Activated CD4-positive, alpha-beta T cell treated with anti-CD3 and anti-CD28 coated beads, Interleukin-2, amount 50 U/mL, for 16 hours (primary cell): Measurements from ENCODE around the gene TMTC2.

Experiments
- DNase-seq: peaks from one replicate; pipeline ENCODE4 v3.0.0-alpha.2; 2020

Gene TMTC2

DNA sequence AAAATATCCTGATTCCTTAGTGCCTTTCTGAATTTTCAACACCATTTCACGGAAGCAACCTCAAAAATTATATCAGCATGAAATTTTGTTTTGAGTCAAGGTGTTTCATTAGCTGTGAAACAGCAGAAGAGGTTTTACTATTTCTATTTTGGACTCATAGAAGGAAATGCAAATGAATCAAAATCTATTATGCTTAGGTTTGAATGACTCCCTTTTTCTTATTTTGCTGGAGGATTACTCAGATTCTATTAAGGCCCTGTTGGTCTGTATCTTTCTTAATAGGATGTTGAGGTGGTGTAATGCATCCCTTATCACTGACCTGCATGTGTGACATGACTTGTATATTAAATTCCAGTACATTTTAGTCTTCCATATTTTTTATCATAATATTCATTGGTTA is 165.8 kb downstream of the TMTC2 start:
- DNase-seq, result no peak

DNA sequence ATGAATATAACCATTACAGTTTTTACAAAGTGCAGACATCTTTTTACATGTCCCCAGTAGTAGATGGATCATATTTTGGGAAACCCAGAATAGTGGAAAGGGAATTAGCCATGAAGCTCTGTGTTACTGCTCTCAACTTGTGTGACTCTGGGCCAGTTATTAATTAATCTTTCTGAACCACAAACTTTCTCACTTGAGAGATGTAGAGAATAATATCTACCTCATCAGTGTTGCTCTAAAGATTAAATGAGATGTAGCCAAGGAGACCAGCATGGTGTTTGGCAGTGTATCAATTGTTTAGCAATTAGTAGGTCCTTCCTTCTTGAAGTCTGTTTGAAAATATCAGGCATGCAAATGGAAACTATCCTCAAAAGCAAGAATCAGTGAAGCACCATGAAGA is 169.2 kb downstream of the TMTC2 start:
- no peak for DNase-seq

DNA sequence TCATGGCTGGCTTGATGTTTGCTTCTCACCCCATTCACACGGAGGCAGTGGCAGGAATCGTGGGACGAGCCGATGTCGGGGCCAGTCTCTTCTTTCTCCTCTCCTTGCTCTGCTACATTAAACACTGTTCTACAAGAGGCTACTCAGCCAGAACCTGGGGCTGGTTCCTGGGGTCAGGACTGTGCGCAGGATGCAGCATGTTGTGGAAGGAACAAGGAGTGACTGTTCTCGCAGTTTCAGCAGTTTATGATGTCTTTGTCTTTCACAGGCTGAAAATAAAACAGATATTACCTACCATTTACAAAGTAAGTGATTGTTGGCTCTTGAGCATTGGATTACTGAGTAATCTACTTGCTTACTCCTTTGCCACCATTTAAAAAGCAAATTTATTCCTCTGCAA is 170.6 kb downstream of the TMTC2 start:
- DNase-seq, result no peak

GRCh38 chr12:82857911-82858533 is 171.3 kb downstream of the TMTC2 start:
- no peak for DNase-seq

DNA sequence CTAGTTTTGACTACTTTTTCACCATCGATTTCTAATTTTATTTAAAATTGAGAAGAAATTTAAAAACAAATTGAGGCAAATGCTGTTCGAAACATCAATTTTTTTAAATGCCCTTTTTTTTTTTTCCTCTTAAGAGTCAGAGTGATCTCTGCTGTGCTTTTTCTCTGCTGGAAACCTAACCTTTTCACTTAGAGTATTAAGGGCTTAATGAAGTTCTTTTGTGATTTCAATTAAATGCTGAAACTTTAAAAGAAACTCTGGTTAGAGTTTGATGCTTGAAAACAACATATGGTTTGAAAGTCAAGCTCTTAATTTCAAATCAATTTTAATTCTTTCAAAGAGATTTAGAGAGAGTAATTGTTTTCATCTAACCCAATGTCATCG is 171.8 kb downstream of the TMTC2 start:
- no peak for DNase-seq

DNA sequence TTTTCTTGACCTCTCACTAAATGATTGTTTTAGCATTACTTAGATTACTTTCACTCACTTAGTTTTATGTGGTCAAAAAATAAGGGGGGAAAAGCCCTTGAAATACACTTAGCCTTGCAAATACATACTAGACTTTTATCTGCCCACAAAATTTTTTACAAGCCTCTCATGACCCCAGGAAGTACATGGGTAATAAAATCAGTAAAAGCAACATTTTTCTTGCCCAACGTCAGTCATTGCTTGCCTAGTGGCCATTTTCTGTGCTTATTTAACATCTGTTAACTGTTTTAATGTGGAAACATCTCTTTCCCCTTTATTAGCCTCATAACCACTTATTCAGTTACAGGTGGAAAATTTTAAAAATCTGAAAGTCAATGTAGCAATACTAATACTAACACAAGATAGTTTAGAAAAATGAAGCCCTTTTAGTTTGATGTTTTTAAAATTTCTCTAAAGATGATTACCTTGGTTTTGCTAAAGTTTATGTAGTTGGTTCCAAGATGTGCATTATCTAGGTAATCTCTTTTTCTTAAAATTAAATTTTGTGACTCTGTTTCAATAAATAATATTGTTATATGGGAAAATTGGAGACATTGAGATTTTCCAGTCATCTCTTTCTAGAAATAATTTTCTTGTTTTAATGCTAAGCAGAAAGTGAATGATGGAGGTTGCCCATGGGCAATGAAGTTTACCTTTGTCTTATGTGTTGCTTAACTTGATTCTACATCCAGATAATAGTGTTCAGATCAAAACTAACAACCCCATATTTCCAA is 175.5 kb downstream of the TMTC2 start:
- DNase-seq, result no peak

GRCh38 chr12:82862876-82863649 is 176.4 kb downstream of the TMTC2 start:
- DNase-seq, result no peak

DNA sequence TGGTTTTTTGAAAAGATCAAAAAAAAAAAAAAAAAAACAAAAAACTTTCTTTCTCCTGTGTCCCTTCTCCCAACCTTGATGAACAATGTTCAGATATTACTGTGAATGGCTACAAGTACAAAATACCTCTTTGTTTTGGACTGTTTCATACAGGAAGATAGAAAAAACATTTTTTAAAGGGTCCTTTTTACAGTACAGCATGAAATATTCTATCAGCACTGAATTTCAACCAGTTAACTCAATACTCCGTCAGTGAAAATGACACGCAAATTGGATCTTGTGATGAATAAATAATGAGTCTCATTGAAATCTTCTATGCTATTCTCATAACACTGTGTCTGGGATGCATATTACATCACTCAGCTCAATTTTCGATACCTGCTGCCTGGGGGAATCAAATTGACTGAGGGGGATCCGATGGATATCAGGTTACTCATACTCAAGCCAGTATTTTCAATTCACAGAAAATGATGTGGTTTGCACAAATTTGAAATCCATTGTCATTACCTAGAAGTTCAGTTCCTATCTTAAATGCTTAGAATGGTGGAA is 179.6 kb downstream of the TMTC2 start:
- no peak for DNase-seq

DNA sequence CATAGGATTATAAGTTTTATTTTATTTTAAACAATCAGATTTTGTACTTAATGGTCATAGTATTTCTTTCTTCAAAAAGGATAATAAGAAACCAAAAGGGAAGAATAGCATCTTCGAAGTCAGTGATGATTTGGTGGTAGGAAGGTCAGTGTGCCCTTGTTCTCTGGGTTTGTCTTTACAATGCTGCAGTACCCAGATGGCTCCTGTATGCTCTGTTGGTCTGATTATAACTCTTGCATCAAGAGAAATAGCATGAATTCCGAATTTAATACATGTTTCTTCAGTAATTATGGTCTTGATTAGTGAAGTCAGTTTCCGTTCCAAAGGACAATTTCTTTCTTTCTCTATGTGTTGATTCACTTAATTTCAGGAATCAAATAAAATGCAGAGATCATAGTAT is 180.2 kb downstream of the TMTC2 start:
- no peak for DNase-seq

GRCh38 chr12:82867762-82868500 is 181.2 kb downstream of the TMTC2 start:
- no peak for DNase-seq

DNA sequence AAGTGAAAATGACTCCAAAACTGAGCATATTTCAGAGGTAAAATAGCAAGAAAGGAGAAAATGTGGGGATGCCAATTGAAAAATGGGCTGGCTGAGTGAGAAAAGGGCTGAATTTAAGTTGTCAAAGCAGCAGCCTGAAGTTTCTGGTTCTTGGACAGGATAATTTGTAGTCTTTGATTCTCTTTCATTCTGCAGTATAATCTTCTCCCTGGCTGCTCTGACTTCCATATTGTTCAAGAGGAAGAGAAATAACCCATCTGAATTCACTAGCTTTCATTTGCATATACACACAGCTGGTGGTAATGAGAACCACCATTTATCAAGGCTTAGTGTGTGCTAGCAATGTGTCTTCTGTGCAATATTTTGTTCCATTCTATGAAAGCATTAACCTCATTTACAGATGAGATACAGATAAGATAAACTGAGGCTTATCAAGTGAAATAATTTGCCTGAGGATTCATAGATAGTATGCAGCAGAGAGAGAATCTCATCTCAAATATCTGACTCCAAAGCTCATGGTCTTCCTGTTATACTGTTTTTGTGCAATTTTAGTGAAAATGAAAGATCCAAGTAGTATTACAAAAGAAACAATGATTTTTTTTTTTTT is 184.2 kb downstream of the TMTC2 start:
- no peak for DNase-seq

- no peak for DNase-seq
Observed at GRCh38 chr12:82872088-82872487, 185.4 kb downstream of the TMTC2 start.

- DNase-seq, result no peak
Observed at GRCh38 chr12:82873309-82873708, 186.6 kb downstream of the TMTC2 start.

DNA sequence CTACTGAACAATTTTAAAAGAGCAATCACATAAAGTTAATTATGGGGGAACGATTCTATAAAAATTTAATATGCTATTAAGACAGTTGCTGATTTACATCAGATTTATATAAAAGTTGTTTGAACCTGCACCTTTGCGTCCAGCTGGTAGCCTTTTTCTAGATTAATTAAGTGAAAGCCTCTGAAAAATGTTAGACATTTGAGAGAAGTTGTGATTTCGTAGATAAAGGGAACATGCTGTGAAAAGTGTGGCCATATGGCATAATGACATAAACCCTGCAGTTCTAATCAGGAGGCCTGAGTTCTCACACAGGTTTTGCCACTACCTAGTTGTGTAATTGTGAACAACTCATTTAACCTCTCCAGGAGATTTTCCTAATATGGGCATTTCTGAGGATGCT is 187.2 kb downstream of the TMTC2 start:
- DNase-seq, result no peak

DNA sequence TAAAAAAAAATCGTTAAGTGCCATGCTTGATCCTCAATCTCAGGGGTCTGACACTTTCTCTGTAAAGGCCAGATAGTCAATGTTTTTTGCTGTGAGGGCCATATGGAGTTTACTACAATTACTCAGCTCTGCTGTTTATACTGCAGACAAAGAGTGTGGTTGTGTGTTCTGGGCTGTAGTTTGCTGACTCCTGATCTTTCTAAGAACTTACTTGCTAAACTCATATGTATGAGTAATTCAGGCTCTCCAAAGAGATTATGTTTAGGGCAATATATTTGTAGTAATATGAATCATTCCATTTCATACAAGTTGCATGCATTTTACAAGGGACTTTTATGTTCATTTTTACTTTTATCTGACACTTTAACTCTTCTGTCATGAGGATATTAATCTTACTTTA is 188.2 kb downstream of the TMTC2 start:
- DNase-seq, result peak; percentile 57

DNA sequence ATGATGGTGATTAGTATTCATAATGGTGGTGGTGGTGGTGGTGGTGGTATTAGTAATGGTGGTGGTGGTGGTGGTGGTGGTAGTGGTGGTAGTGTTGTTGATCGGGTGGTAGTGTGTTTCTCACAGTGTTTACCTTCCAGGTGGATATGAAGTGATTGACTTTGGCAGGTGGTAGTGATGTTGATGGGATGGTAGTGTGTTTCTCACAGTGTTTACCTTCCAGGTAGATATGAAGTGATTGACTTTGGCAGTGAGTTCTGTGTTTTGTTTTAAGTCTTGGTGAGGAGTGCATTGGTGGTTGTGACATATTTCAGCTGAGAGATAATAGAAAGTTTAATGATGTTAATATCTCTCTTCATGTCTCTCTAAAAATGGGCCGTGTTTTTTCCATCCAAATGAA is 189.4 kb downstream of the TMTC2 start:
- peak; percentile 5 for DNase-seq

GRCh38 chr12:82877963-82878362 is 191.3 kb downstream of the TMTC2 start:
- DNase-seq, result no peak

GRCh38 chr12:82880442-82880901 is 193.8 kb downstream of the TMTC2 start:
- no peak for DNase-seq

- no peak for DNase-seq
Observed at GRCh38 chr12:82883394-82884355, 197.0 kb downstream of the TMTC2 start.

- DNase-seq, result no peak
Observed at GRCh38 chr12:82886671-82887340, 200.1 kb downstream of the TMTC2 start.

DNA sequence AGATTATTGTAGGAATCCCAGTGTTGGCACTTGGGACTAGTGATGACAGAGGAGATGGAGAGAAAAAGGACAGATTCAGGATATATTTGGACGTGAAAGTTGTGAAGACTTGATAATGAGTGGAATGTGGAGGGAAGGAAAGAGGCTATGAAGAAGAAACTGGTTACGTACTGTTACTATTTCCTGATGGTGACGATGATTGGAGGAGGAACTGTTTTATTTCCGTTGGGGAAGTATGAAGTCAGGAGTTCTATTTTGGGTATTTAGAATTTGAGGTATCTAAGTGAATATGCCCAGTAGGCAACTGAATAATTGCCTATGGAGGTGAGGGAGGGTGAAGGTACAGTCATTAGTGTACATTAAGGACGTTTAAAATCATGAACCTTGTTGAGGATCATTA is 207.2 kb downstream of the TMTC2 start:
- no peak for DNase-seq
